Measurements from ENCODE around the gene GPR84.

GPR84 gene

GRCh38 chr12:54374562-54375258 is 10.4 kb upstream of the GPR84 start:
- Mint-ChIP-seq H3K9me3 (no peaks in the 10 kb centered on the region), H3K4me3 (no peak overlapping the region), H3K27ac (no peak overlapping the region), H3K4me1 (ENCODE audit: low read depth) (peaks cover 8% of the 10 kb centered on the region), H3K36me3 (ENCODE audit: low read depth) (no peaks in the 10 kb centered on the region), H3K27me3 (ENCODE audit: low read depth) (peaks cover 2% of the 10 kb centered on the region)
- DNase-seq (ENCODE audit: low spot score) = no peak

GRCh38 chr12:54373649-54374561 is 9.6 kb upstream of the GPR84 start:
- no peak overlapping the region for H3K4me3 Mint-ChIP-seq
- peaks cover 9% of the 10 kb centered on the region for H3K4me1 Mint-ChIP-seq (ENCODE audit: low read depth)
- H3K36me3 Mint-ChIP-seq (ENCODE audit: low read depth) = no peaks in the 10 kb centered on the region
- H3K27me3 Mint-ChIP-seq (ENCODE audit: low read depth) = peaks cover 2% of the 10 kb centered on the region
- no peak overlapping the region for H3K27ac Mint-ChIP-seq
- no peaks in the 10 kb centered on the region for H3K9me3 Mint-ChIP-seq
- no peak for DNase-seq (ENCODE audit: low spot score)

DNA sequence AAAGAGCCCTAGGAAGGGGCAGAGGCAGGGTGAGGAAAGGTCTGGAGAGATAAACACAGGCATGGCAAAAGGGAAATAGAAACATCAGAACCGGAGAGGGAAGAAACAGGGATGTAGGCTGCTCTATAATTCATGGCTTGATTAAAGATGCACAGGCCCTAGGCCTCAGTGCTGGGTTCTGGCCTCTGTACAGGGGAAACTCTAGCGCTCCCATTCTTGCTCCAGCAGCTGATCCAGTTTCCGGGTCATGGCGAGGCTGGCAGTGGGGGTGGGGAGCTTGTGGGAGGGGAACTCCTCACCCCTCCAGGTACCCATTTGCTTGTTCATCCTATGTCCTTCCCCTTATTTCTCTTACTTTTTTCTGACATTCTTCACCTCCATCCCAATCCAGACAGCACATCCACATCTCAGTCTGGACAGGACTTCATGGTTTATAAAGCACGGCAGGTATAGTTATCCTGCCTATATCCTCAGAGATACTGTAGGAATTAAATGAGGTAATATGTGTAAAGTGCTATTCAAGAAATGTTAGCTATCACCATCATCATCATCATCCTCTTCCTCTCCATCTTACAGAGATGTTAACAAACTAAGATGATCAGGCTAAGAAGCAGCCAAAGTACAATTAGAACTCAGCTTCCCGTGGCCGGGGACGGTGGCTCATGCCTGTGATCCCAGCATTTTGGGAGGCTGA is 8.0 kb upstream of the GPR84 start:
- H3K36me3 Mint-ChIP-seq (ENCODE audit: low read depth) = no peaks in the 10 kb centered on the region
- peaks cover 5% of the 10 kb centered on the region for H3K27me3 Mint-ChIP-seq (ENCODE audit: low read depth)
- H3K27ac Mint-ChIP-seq = peak overlapping the region; percentile 64
- H3K4me3 Mint-ChIP-seq = no peak overlapping the region
- no peaks in the 10 kb centered on the region for H3K9me3 Mint-ChIP-seq
- no peak for DNase-seq (ENCODE audit: low spot score)
- H3K4me1 Mint-ChIP-seq (ENCODE audit: low read depth) = peaks cover 21% of the 10 kb centered on the region

DNA sequence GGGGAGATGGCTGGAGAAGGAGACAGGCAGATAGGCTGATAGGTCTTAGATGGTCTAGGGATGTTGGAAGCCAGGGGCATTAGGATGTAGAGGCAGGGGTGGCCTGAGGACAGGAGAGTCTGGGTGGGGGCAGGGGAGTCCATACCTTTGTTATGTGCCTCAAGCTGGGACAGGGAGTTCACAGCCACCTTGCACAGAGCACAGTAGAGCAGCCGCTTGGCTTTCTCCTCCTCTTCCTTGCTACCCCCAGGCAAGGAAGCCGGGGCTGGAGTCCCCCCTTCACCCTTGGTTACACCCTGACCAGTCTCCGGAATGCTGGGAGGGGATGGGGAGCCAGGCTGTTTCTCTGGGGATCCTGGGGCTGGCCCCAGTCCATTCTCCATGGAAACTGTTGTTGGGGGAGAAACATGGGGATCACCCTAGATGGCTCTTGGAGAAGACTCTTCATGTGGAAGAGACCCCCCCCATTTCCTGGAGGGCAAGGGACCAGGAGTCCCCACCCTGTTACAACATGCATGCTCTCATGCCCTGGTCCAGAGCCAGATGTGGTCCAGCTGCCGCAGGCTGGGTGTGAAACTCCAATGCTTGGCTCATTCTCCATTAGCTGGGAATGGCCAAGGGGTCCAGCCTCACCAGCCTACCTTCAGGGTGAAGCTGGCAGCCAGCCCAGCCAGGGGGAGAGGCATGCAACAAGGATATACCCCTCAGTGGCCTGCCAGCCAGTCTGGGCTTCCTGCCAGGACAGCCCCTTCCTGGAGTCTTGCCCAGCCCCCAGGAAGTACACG is 7.2 kb upstream of the GPR84 start:
- H3K9me3 Mint-ChIP-seq = no peaks in the 10 kb centered on the region
- no peaks in the 10 kb centered on the region for H3K36me3 Mint-ChIP-seq (ENCODE audit: low read depth)
- H3K4me1 Mint-ChIP-seq (ENCODE audit: low read depth) = peaks cover 21% of the 10 kb centered on the region
- H3K27me3 Mint-ChIP-seq (ENCODE audit: low read depth) = peaks cover 3% of the 10 kb centered on the region
- H3K4me3 Mint-ChIP-seq = no peak overlapping the region
- H3K27ac Mint-ChIP-seq = peak overlapping the region; percentile 64
- DNase-seq (ENCODE audit: low spot score) = no peak

GRCh38 chr12:54370171-54370730 is 6.0 kb upstream of the GPR84 start:
- peaks cover 21% of the 10 kb centered on the region for H3K4me1 Mint-ChIP-seq (ENCODE audit: low read depth)
- no peaks in the 10 kb centered on the region for H3K36me3 Mint-ChIP-seq (ENCODE audit: low read depth)
- H3K27me3 Mint-ChIP-seq (ENCODE audit: low read depth) = peaks cover 3% of the 10 kb centered on the region
- H3K9me3 Mint-ChIP-seq = no peaks in the 10 kb centered on the region
- no peak overlapping the region for H3K4me3 Mint-ChIP-seq
- DNase-seq (ENCODE audit: low spot score) = no peak
- H3K27ac Mint-ChIP-seq = no peak overlapping the region

- H3K4me1 Mint-ChIP-seq (ENCODE audit: low read depth) = peaks cover 25% of the 10 kb centered on the region
Measured at GRCh38 chr12:54369597-54370131, 5.4 kb upstream of the GPR84 start.

GRCh38 chr12:54368709-54369596 is 4.7 kb upstream of the GPR84 start:
- Mint-ChIP-seq H3K27me3 (ENCODE audit: low read depth) (peaks cover 3% of the 10 kb centered on the region), H3K36me3 (ENCODE audit: low read depth) (no peaks in the 10 kb centered on the region), H3K4me1 (ENCODE audit: low read depth) (peaks cover 32% of the 10 kb centered on the region), H3K4me3 (peak overlapping the region; percentile 37), H3K27ac (peak overlapping the region; percentile 42), H3K9me3 (no peaks in the 10 kb centered on the region)
- peak; percentile 76 for DNase-seq (ENCODE audit: low spot score)

More at GRCh38 chr12:54369597-54370131, 5.4 kb upstream of the GPR84 start:
- Mint-ChIP-seq H3K4me3 (peak overlapping the region; percentile 37), H3K27ac (no peak overlapping the region), H3K36me3 (ENCODE audit: low read depth) (no peaks in the 10 kb centered on the region), H3K27me3 (ENCODE audit: low read depth) (peaks cover 3% of the 10 kb centered on the region), H3K9me3 (no peaks in the 10 kb centered on the region)
- no peak for DNase-seq (ENCODE audit: low spot score)

DNA sequence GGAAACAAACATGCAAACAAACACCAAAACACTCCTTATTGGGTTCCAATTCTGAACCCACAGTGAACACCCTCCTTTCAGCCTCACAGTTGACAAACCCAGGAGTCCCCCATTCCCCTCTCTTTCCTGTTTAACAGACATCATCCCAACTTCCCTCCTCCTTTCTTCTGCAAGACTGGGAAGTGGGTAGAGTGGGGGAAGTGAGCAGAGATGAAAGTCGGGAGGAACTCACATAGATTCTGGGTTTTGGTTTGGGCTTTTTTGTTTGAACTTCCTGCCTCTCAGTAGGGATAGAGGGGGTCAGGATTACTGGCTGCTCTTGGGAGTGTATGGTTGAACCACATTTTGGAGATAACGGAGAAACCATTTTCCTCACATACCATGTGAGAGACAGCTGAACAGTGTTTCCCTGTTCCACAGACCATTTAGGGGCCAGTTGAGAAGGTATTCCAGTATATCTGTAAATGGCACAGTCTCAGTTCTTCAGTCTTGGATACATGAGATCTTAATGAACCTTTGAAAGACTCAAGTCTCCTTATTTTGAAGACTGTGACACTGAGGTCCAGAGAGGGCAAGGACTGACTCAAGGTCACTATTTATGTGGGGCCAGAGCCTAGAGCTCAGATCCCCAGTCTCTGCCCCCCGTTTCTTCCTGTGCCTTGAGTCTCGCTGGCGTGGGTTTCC is 3.9 kb upstream of the GPR84 start:
- peak overlapping the region; percentile 37 for H3K4me3 Mint-ChIP-seq
- DNase-seq (ENCODE audit: low spot score) = no peak
- no peaks in the 10 kb centered on the region for H3K9me3 Mint-ChIP-seq
- peaks cover 3% of the 10 kb centered on the region for H3K27me3 Mint-ChIP-seq (ENCODE audit: low read depth)
- peaks cover 35% of the 10 kb centered on the region for H3K4me1 Mint-ChIP-seq (ENCODE audit: low read depth)
- H3K36me3 Mint-ChIP-seq (ENCODE audit: low read depth) = no peaks in the 10 kb centered on the region
- peak overlapping the region; percentile 42 for H3K27ac Mint-ChIP-seq

- DNase-seq (ENCODE audit: low spot score) = no peak
- H3K27me3 Mint-ChIP-seq (ENCODE audit: low read depth) = peaks cover 3% of the 10 kb centered on the region
- H3K4me3 Mint-ChIP-seq = peak overlapping the region; percentile 59
- peaks cover 35% of the 10 kb centered on the region for H3K4me1 Mint-ChIP-seq (ENCODE audit: low read depth)
- H3K27ac Mint-ChIP-seq = no peak overlapping the region
- no peaks in the 10 kb centered on the region for H3K9me3 Mint-ChIP-seq
- H3K36me3 Mint-ChIP-seq (ENCODE audit: low read depth) = no peaks in the 10 kb centered on the region
Measured at GRCh38 chr12:54363618-54364017, 668 bp downstream of the GPR84 start.

- no peak for DNase-seq (ENCODE audit: low spot score)
- Mint-ChIP-seq H3K9me3 (no peaks in the 10 kb centered on the region), H3K27me3 (ENCODE audit: low read depth) (peaks cover 3% of the 10 kb centered on the region), H3K27ac (no peak overlapping the region), H3K36me3 (ENCODE audit: low read depth) (no peaks in the 10 kb centered on the region), H3K4me3 (no peak overlapping the region), H3K4me1 (ENCODE audit: low read depth) (peaks cover 30% of the 10 kb centered on the region)
Measured at GRCh38 chr12:54363047-54363446, 1.2 kb downstream of the GPR84 start.

GRCh38 chr12:54360717-54361456 is 3.4 kb downstream of the GPR84 start:
- Mint-ChIP-seq H3K9me3 (no peaks in the 10 kb centered on the region), H3K4me3 (no peak overlapping the region), H3K27ac (peak overlapping the region; percentile 55), H3K36me3 (ENCODE audit: low read depth) (no peaks in the 10 kb centered on the region), H3K27me3 (ENCODE audit: low read depth) (no peaks in the 10 kb centered on the region), H3K4me1 (ENCODE audit: low read depth) (peaks cover 28% of the 10 kb centered on the region)
- peak; percentile 44 for DNase-seq (ENCODE audit: low spot score)

Data from T-helper 2 cell treated with Interferon-gamma antibody and Interleukin-4, amounts not matched to agents 5 μg/mL and 100 μg/mL, for 36 hours (primary cell).